ENCODE data around the gene LEFTY1.

Gene LEFTY1

GRCh38 chr1:225908013-225908640, 19.2 kb upstream of the LEFTY1 start:
- no peak for TF ChIP-seq CTCF (conservative IDR thresholded peaks at IDR 0.05; ENCODE audit: low read depth)
- ChIA-PET POLR2A (ENCODE audit: low non-redundant PET) (no interaction called here), CTCF (interaction anchor here (0.6 kb wide), 2 partner anchors 719 to 1174 kb away, joined by 4 read pairs; no protein-coding TSS in a partner anchor)
- no peak overlapping the region for H3K27ac ChIP-seq
- DNase-seq (ENCODE audit: low spot score), result no peak

- no peak for TF ChIP-seq CTCF (conservative IDR thresholded peaks at IDR 0.05; ENCODE audit: low read depth)
- ChIA-PET POLR2A (ENCODE audit: low non-redundant PET) (no interaction called here), CTCF (no interaction called here)
- DNase-seq (ENCODE audit: low spot score), result no peak
- H3K27ac ChIP-seq, result no peak overlapping the region
Measured at GRCh38 chr1:225907341-225907740, 18.4 kb upstream of the LEFTY1 start.

GRCh38 chr1:225906467-225906866, 17.5 kb upstream of the LEFTY1 start:
- CTCF ChIA-PET, result interaction anchor here (0.7 to 1.4 kb wide), 2 partner anchors 69 to 287 kb away, joined by 3 to 7 read pairs; no protein-coding TSS in a partner anchor
- DNase-seq (ENCODE audit: low spot score), result no peak
- TF ChIP-seq CTCF (conservative IDR thresholded peaks at IDR 0.05; ENCODE audit: low read depth), result no peak

GRCh38 chr1:225903623-225904022, 14.7 kb upstream of the LEFTY1 start:
- no peak for TF ChIP-seq CTCF (conservative IDR thresholded peaks at IDR 0.05; ENCODE audit: low read depth)
- H3K27ac ChIP-seq, result no peak overlapping the region
- ChIA-PET POLR2A (ENCODE audit: low non-redundant PET) (no interaction called here), CTCF (interaction anchor here (0.6 to 1.2 kb wide), 3 partner anchors 110 to 429 kb away, joined by 4 to 6 read pairs (median 4); no protein-coding TSS in a partner anchor)
- DNase-seq (ENCODE audit: low spot score), result no peak

More at GRCh38 chr1:225906467-225906866, 17.5 kb upstream of the LEFTY1 start:
- POLR2A ChIA-PET (ENCODE audit: low non-redundant PET), result no interaction called here
- H3K27ac ChIP-seq, result no peak overlapping the region

GRCh38 chr1:225899044-225899925, 10.3 kb upstream of the LEFTY1 start:
- TF ChIP-seq CTCF (conservative IDR thresholded peaks at IDR 0.05; ENCODE audit: low read depth), result no peak
- POLR2A ChIA-PET (ENCODE audit: low non-redundant PET), result no interaction called here
- DNase-seq (ENCODE audit: low spot score), result no peak
- no peak overlapping the region for H3K27ac ChIP-seq
- CTCF ChIA-PET, result interaction anchor here (0.6 kb wide), 1 partner anchor 16 kb away, joined by 3 read pairs; no protein-coding TSS in a partner anchor
